HCT116 (cell line): ENCODE data around the gene PVR. TPM values are rescaled to one million over a fixed set of nuclear protein-coding genes. Genes with fewer than 3 reads are reported as not detected.

Experiments
- ATAC-seq: fragments of 200-7000 bp; cut with Tn5 transposase; 2 replicates; pipeline ENCODE4 v1.9.1; 2020; ENCODE audit warnings: mild to moderate bottlenecking, moderate library complexity
- BruUV-seq: library from RNA; stranded (reverse); fragments of 400-500 nt; replicated peaks from 2 replicates; lab custom pipeline; 2021; lab: Mats Ljungman, UMichigan
- CTCF ChIA-PET: fragments of 300-600 bp; sonication (Branson Sonifier 250); formaldehyde crosslinking; loops from one replicate; lab custom pipeline; 2021; ENCODE audit warnings: antibody characterized with exemption; lab: Charles Lee
- POLR2A ChIA-PET: fragments of 300-600, 350-600 bp; sonication (Branson Sonifier 250); formaldehyde crosslinking; loops from one replicate; lab custom pipeline; 2021; ENCODE audit warnings: antibody characterized with exemption; lab: Charles Lee
- RAD21 ChIA-PET, 2 experiments: fragments of 300-600 bp; sonication (Branson Sonifier 250); formaldehyde crosslinking; loops; one replicate each; lab custom pipeline; 2023; ENCODE audit warnings: low total read pairs in 2 of 2; ENCODE audit not compliant: uncharacterized antibody in 2 of 2, unreplicated experiment in 2 of 2, low non-redundant PET in 1 of 2; lab: Charles Lee
- DNase-seq: peaks from one replicate; pipeline ENCODE4 v3.0.0-alpha.2; 2010; ENCODE audit warnings: low read depth, low spot score
- H2AFZ ChIP-seq: fragments of 200-600 bp; shearing (Covaris generic), sonication (generic); 2 replicates; pipeline ENCODE4 v1.6.1; 2017; ENCODE audit warnings: low read depth, mixed run types, mixed read lengths, antibody characterized with exemption, low read length; ENCODE audit not compliant: poor library complexity, severe bottlenecking
- H3K27ac ChIP-seq: 2 replicates; pipeline ENCODE4 v1.5.1; 2012; ENCODE audit warnings: low read depth, low read length
- H3K27me3 ChIP-seq: fragments of 200-600 bp; sonication (generic); 2 replicates; pipeline ENCODE4 v1.6.1; 2016; ENCODE audit warnings: mixed run types, low read length, mixed read lengths; ENCODE audit not compliant: insufficient read depth
- H3K36me3 ChIP-seq, 2 experiments: fragments of 200-500 bp in 1 of 2; fragments of 200-600 bp in 1 of 2; sonication (Bioruptor generic) in 1 of 2; sonication (generic) in 1 of 2; 2 replicates each; pipeline versions ENCODE4 v1.5.1 to v1.6.1; 2014 to 2016; ENCODE audit warnings: low read length in 2 of 2, inconsistent platforms in 1 of 2, mixed read lengths in 1 of 2, mixed run types in 1 of 2; ENCODE audit not compliant: insufficient read depth in 2 of 2, control insufficient read depth in 1 of 2
- H3K4me1 ChIP-seq, 2 experiments: fragments of 200-600 bp in 1 of 2; sonication (generic) in 1 of 2; 2 replicates each; pipeline versions ENCODE4 v1.5.1 to v1.6.1; 2012 to 2017; ENCODE audit warnings: low read length in 2 of 2, inconsistent platforms in 1 of 2, mild to moderate bottlenecking in 1 of 2, mixed read lengths in 1 of 2, mixed run types in 1 of 2, moderate library complexity in 1 of 2; ENCODE audit not compliant: insufficient read depth in 2 of 2, control insufficient read depth in 1 of 2
- H3K4me2 ChIP-seq: fragments of 200-600 bp; sonication (generic); 2 replicates; pipeline ENCODE4 v1.6.1; 2017; ENCODE audit warnings: mixed run types, low read length, mixed read lengths
- H3K4me3 ChIP-seq, 2 experiments: fragments of 200-600 bp in 1 of 2; sonication (generic) in 1 of 2; replicated peaks in 1 of 2; 2 replicates each; pipeline ENCODE4 v1.5.1; 2011 to 2016; ENCODE audit warnings: low read length in 2 of 2, control low read depth in 1 of 2, low read depth in 1 of 2, mild to moderate bottlenecking in 1 of 2, mixed read lengths in 1 of 2, mixed run types in 1 of 2
- H3K79me2 ChIP-seq: fragments of 200-600 bp; sonication (generic); 2 replicates; pipeline ENCODE4 v1.6.1; 2017; ENCODE audit warnings: mild to moderate bottlenecking, mixed run types, low read length, moderate library complexity, mixed read lengths; ENCODE audit not compliant: insufficient read depth
- H3K9ac ChIP-seq: fragments of 200-600 bp; sonication (generic); 2 replicates; pipeline ENCODE4 v1.6.1; 2016; ENCODE audit warnings: low read length, mixed read lengths
- H3K9me2 ChIP-seq: fragments of 200-600 bp; sonication (generic), shearing (Covaris generic); 2 replicates; pipeline ENCODE4 v1.6.1; 2017; ENCODE audit warnings: mixed run types, mild to moderate bottlenecking, moderate library complexity; ENCODE audit not compliant: insufficient read depth
- H3K9me3 ChIP-seq, 2 experiments: fragments of 200-500 bp in 1 of 2; fragments of 200-600 bp in 1 of 2; sonication (Bioruptor generic) in 1 of 2; sonication (generic) in 1 of 2; 2 replicates each; pipeline ENCODE4 v1.6.1; 2014 to 2017; ENCODE audit warnings: low read length in 2 of 2, mixed read lengths in 2 of 2, inconsistent platforms in 1 of 2, low read depth in 1 of 2, mild to moderate bottlenecking in 1 of 2, mixed run types in 1 of 2, moderate library complexity in 1 of 2; ENCODE audit not compliant: control insufficient read depth in 1 of 2, insufficient read depth in 1 of 2
- H4K20me1 ChIP-seq: fragments of 200-600 bp; sonication (generic), shearing (Covaris generic); 2 replicates; pipeline ENCODE4 v1.6.1; 2017; ENCODE audit warnings: mixed run types, mild to moderate bottlenecking, moderate library complexity; ENCODE audit not compliant: insufficient read depth
- ATF3 ChIP-seq: IDR thresholded peaks from 2 replicates; pipeline ENCODE4 v1.6.1; 2012
- CBX3 ChIP-seq: IDR thresholded peaks from 2 replicates; pipeline ENCODE4 v1.6.1; 2012; ENCODE audit warnings: low read depth
- EZH2phosphoT487 ChIP-seq: fragments of 200-600 bp; IDR thresholded peaks from 2 replicates; pipeline ENCODE4 v1.6.1; 2018; ENCODE audit warnings: antibody characterized with exemption, borderline replicate concordance
- JUND ChIP-seq: IDR thresholded peaks from 2 replicates; pipeline ENCODE4 v1.6.1; 2012
- MAX ChIP-seq: IDR thresholded peaks from 2 replicates; pipeline ENCODE4 v1.6.1; 2012
- POLR2A ChIP-seq: IDR thresholded peaks from 2 replicates; pipeline ENCODE4 v1.7.0; 2011; ENCODE audit warnings: borderline replicate concordance; ENCODE audit not compliant: insufficient read depth, insufficient read length; ENCODE audit errors: extremely low read depth
- POLR2AphosphoS5 ChIP-seq: IDR thresholded peaks from 2 replicates; pipeline ENCODE4 v1.6.1; 2011; ENCODE audit warnings: mild to moderate bottlenecking, low read depth, low read length, moderate library complexity
- RAD21 ChIP-seq: IDR thresholded peaks from 2 replicates; pipeline ENCODE4 v1.6.1; 2012; ENCODE audit warnings: low read depth, mild to moderate bottlenecking
- SIN3A ChIP-seq: IDR thresholded peaks from 2 replicates; pipeline ENCODE4 v1.6.1; 2012; ENCODE audit warnings: low read depth
- SRF ChIP-seq: IDR thresholded peaks from 2 replicates; pipeline ENCODE4 v1.6.1; 2012; ENCODE audit warnings: low read depth
- TCF7L2 ChIP-seq: IDR thresholded peaks from 2 replicates; pipeline ENCODE4 v1.7.0; 2011; ENCODE audit warnings: borderline replicate concordance, inconsistent platforms; ENCODE audit not compliant: insufficient read depth, insufficient read length; ENCODE audit errors: extremely low read depth
- YY1 ChIP-seq: IDR thresholded peaks from 2 replicates; pipeline ENCODE4 v1.6.1; 2011; ENCODE audit warnings: low read length, low read depth, moderate library complexity, mild to moderate bottlenecking; ENCODE audit not compliant: insufficient replicate concordance; ENCODE audit errors: extremely low read depth
- ZBTB33 ChIP-seq: IDR thresholded peaks from 2 replicates; pipeline ENCODE4 v1.6.1; 2011; ENCODE audit warnings: mild to moderate bottlenecking, low read length, moderate library complexity; ENCODE audit not compliant: insufficient replicate concordance; ENCODE audit errors: extremely low read depth
- ZNF274 ChIP-seq: fragments of 200-500 bp; sonication (Bioruptor generic); IDR thresholded peaks from 2 replicates; pipeline ENCODE4 v1.6.1; 2014; ENCODE audit warnings: mild to moderate bottlenecking, low read depth, low read length, inconsistent platforms
- intact Hi-C: fragments of 100-400 bp; cut with micrococcal nuclease; formaldehyde crosslinking; loops from 2 replicates; pipeline ENCODE4 v1.10.0; 2022
- total RNA-seq: library from RNA; stranded (reverse); gene quantifications from one replicate; pipeline ENCODE4 v1.2.1, GENCODE V29; 2021; ENCODE audit not compliant: unreplicated experiment

PVR gene
- total RNA-seq, 1 experiment from 2014 or later, result 62.0 TPM

- Histone ChIP-seq H3K27ac (no peak overlapping the region), H3K9me3 (no peaks in the 10 kb centered on the region), H2AFZ (no peak overlapping the region), H3K27me3 (no peaks in the 10 kb centered on the region), H3K9ac (no peak overlapping the region), H3K4me1 (no peaks in the 10 kb centered on the region), H3K4me3 (no peak overlapping the region), H3K79me2 (no peaks in the 10 kb centered on the region), H3K36me3 (no peaks in the 10 kb centered on the region), H3K4me2 (no peak overlapping the region), H3K9me2 (no peaks in the 10 kb centered on the region), H4K20me1 (no peaks in the 10 kb centered on the region)
- ATAC-seq (no peak), DNase-seq (no peak)
- ChIA-PET POLR2A (interaction anchor here (0.7 kb wide), 1 partner anchor 37 kb away, joined by 3 read pairs; no protein-coding TSS in a partner anchor), RAD21 (no interaction called here), CTCF (no interaction called here)
- TF ChIP-seq YY1 (no peak), POLR2AphosphoS5 (no peak), SRF (no peak)
- BruUV-seq, result no TSS peak
- intact Hi-C loops, result no loop called here
These were observed 27.9 kb upstream of the PVR start for GRCh38 chr19:44615863-44616247.

- Histone ChIP-seq H3K9me2 (no peaks in the 10 kb centered on the region), H3K27me3 (no peaks in the 10 kb centered on the region), H3K79me2 (no peaks in the 10 kb centered on the region), H3K9me3 (no peaks in the 10 kb centered on the region), H3K27ac (no peak overlapping the region), H3K4me1 (no peaks in the 10 kb centered on the region), H4K20me1 (no peaks in the 10 kb centered on the region), H3K4me3 (no peak overlapping the region), H3K36me3 (no peaks in the 10 kb centered on the region), H3K9ac (no peak overlapping the region), H2AFZ (no peak overlapping the region), H3K4me2 (no peak overlapping the region)
- RAD21 ChIA-PET, result interaction anchor here in 1 of 2 experiments (0.6 kb wide), 1 partner anchor 125 kb away, joined by 3 read pairs; no protein-coding TSS in a partner anchor
- CTCF ChIA-PET, result no interaction called here
- DNase-seq (no peak), ATAC-seq (no peak)
- intact Hi-C loops, result no loop called here
- TF ChIP-seq POLR2A (no peak), MAX (no peak), ZBTB33 (no peak), POLR2AphosphoS5 (no peak), SIN3A (no peak), ZNF274 (no peak), YY1 (no peak), TCF7L2 (no peak), CBX3 (no peak), ATF3 (no peak), SRF (no peak), RAD21 (no peak), EZH2phosphoT487 (no peak), JUND (no peak)
- BruUV-seq, result no TSS peak
- POLR2A ChIA-PET, result no interaction called here
These were observed 26.4 kb upstream of the PVR start for GRCh38 chr19:44617110-44617880.
